Measurements from ENCODE around the gene PIK3CG. TPM values are rescaled to one million over a fixed set of nuclear protein-coding genes. Genes with fewer than 3 reads are reported as not detected.

The PIK3CG gene
- total RNA-seq, 4 donors from 2014 or later: 4.5 to 15.6 (median 7.3) TPM

- no peak for TF ChIP-seq CTCF (IDR thresholded peaks at IDR 0.05)
- DNase-seq (ENCODE audit: low spot score) (no peak), ATAC-seq (ENCODE audit: low FRiP score) (no peak)
Observed at GRCh38 chr7:106885652-106886051, 20.6 kb downstream of the PIK3CG start.

- ATAC-seq (ENCODE audit: low FRiP score) (no peak), DNase-seq (ENCODE audit: low spot score) (no peak)
- no peak for TF ChIP-seq CTCF (IDR thresholded peaks at IDR 0.05)
Observed at GRCh38 chr7:106887421-106887820, 22.3 kb downstream of the PIK3CG start.

GRCh38 chr7:106888204-106888603 is 23.1 kb downstream of the PIK3CG start:
- DNase-seq (ENCODE audit: low spot score): no peak
- no peak for ATAC-seq (ENCODE audit: low FRiP score)

GRCh38 chr7:106890952-106891351 is 25.9 kb downstream of the PIK3CG start:
- DNase-seq (ENCODE audit: low spot score) (no peak), ATAC-seq (ENCODE audit: low FRiP score) (no peak)
- TF ChIP-seq CTCF (IDR thresholded peaks at IDR 0.05): no peak

More at GRCh38 chr7:106888204-106888603, 23.1 kb downstream of the PIK3CG start:
- TF ChIP-seq CTCF (IDR thresholded peaks at IDR 0.05): no peak

- DNase-seq (ENCODE audit: low spot score) (no peak), ATAC-seq (ENCODE audit: low FRiP score) (no peak)
- TF ChIP-seq CTCF (IDR thresholded peaks at IDR 0.05): no peak
Observed at GRCh38 chr7:106891548-106892410, 26.7 kb downstream of the PIK3CG start.

- DNase-seq (ENCODE audit: low spot score): no peak
- no peak for TF ChIP-seq CTCF (IDR thresholded peaks at IDR 0.05)
- no peak for ATAC-seq (ENCODE audit: low FRiP score)
Observed at GRCh38 chr7:106893591-106893990, 28.5 kb downstream of the PIK3CG start.
